GM10266 (cell line): ENCODE measurements around the gene GNAQ.

Source experiments
- DNase-seq: peaks from one replicate; pipeline ENCODE4 v3.0.0; 2012; ENCODE audit errors: extremely low spot score
- CTCF ChIP-seq: IDR thresholded peaks from 2 replicates; pipeline ENCODE4 v1.5.1; 2012; ENCODE audit warnings: mild to moderate bottlenecking, low read depth; ENCODE audit not compliant: control insufficient read depth, insufficient read depth; ENCODE audit errors: missing control alignments

GNAQ gene

GRCh38 chr9:77989909-77990308 lies 41.7 kb downstream of the GNAQ start:
- no peak for DNase-seq
- TF ChIP-seq CTCF, result no peak

DNA sequence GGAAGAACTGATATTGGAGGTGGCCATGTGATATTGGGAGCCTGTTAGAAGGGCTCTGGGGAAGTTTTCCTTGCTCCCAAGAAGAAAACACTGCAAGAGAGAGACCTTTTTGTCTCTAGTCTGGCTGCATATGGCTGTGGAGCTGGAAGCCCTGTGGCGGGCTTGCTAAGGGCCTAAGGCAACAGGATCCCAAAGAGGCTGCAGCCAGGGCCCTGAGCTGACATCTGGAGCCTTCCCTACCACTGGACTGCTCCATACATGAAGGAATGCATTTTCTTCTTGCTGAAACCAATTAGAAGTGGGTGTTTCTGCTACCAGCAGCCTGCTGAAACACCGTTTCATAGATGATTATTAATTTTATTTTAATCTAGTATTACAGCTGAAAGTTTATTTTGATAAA lies 42.2 kb downstream of the GNAQ start:
- TF ChIP-seq CTCF, result no peak
- DNase-seq, result no peak

DNA sequence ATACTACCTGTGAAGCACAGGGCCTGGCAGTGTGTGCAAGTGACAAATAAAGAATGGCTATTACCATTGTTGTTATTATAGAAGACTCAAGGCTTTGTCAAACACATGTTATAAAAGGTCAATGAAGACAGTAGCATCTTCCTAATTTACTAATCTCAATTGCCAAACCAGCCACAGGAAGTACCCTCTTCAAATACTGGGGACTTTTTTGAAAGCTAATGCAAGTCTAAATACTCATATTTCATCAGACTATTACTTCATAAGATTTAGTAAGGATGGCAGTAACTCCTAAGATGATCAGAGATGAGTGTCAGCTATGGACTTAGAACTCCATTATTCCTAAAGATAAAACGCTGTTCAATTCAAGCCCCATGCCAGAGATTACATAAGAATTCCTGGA lies 43.0 kb downstream of the GNAQ start:
- DNase-seq, result no peak
- no peak for TF ChIP-seq CTCF

GRCh38 chr9:77987880-77988525 lies 43.6 kb downstream of the GNAQ start:
- no peak for TF ChIP-seq CTCF
- no peak for DNase-seq

- no peak for TF ChIP-seq CTCF
- DNase-seq, result no peak
Observed at GRCh38 chr9:77987081-77987656, 44.4 kb downstream of the GNAQ start.

- no peak for DNase-seq
- TF ChIP-seq CTCF, result no peak
Observed at GRCh38 chr9:77985996-77986395, 45.6 kb downstream of the GNAQ start.

DNA sequence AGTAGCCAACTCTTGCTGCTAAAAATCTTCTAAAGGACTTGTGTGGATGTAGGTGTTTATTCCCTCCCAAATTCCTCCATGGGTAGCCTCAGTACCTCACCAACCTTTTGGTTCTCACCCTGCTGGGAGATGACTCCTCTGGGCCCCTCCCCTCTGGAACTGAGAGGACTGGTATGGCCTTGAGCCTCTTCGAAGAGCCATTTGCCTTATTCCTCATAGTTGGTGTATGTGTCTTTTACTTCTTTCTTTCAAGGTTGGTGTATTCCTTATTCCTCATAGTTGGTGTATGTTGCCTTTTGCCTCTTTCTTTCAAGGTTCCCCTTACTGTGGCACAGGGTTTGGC lies 48.3 kb downstream of the GNAQ start:
- no peak for TF ChIP-seq CTCF
- DNase-seq, result no peak
